ENCODE measurements around the gene LHPP.

Gene LHPP

GRCh38 chr10:124559372-124560132, 97.9 kb downstream of the LHPP start:
- no peak for TF ChIP-seq CTCF (IDR thresholded peaks at IDR 0.05; ENCODE audit: extremely low read depth, insufficient read depth, missing control alignments)
- in situ Hi-C loops (cut with MboI; ENCODE audit: low pct_unique_long_range_greater_than_20kb, low sequenced_read_pairs, unreplicated experiment): no loop called here
- DNase-seq (ENCODE audit: low spot score): no peak

- in situ Hi-C loops (cut with MboI; ENCODE audit: low pct_unique_long_range_greater_than_20kb, low sequenced_read_pairs, unreplicated experiment): no loop called here
These were observed 98.9 kb downstream of the LHPP start for GRCh38 chr10:124560377-124561105.

GRCh38 chr10:124561206-124561605, 99.6 kb downstream of the LHPP start:
- TF ChIP-seq CTCF (IDR thresholded peaks at IDR 0.05; ENCODE audit: extremely low read depth, insufficient read depth, missing control alignments): no peak
- in situ Hi-C loops (cut with MboI; ENCODE audit: low pct_unique_long_range_greater_than_20kb, low sequenced_read_pairs, unreplicated experiment): no loop called here
- no peak for DNase-seq (ENCODE audit: low spot score)

More at GRCh38 chr10:124560377-124561105, 98.9 kb downstream of the LHPP start:
- no peak for DNase-seq (ENCODE audit: low spot score)
- TF ChIP-seq CTCF (IDR thresholded peaks at IDR 0.05; ENCODE audit: extremely low read depth, insufficient read depth, missing control alignments): no peak

- in situ Hi-C loops (cut with MboI; ENCODE audit: low pct_unique_long_range_greater_than_20kb, low sequenced_read_pairs, unreplicated experiment): no loop called here
- no peak for DNase-seq (ENCODE audit: low spot score)
- TF ChIP-seq CTCF (IDR thresholded peaks at IDR 0.05; ENCODE audit: extremely low read depth, insufficient read depth, missing control alignments): no peak
These were observed 100.9 kb downstream of the LHPP start for GRCh38 chr10:124562425-124563060.

GRCh38 chr10:124563320-124564040, 101.9 kb downstream of the LHPP start:
- DNase-seq (ENCODE audit: low spot score): no peak
- no peak for TF ChIP-seq CTCF (IDR thresholded peaks at IDR 0.05; ENCODE audit: extremely low read depth, insufficient read depth, missing control alignments)
- in situ Hi-C loops (cut with MboI; ENCODE audit: low pct_unique_long_range_greater_than_20kb, low sequenced_read_pairs, unreplicated experiment): no loop called here

GRCh38 chr10:124564881-124565280, 103.3 kb downstream of the LHPP start:
- no peak for DNase-seq (ENCODE audit: low spot score)
- TF ChIP-seq CTCF (IDR thresholded peaks at IDR 0.05; ENCODE audit: extremely low read depth, insufficient read depth, missing control alignments): no peak
- in situ Hi-C loops (cut with MboI; ENCODE audit: low pct_unique_long_range_greater_than_20kb, low sequenced_read_pairs, unreplicated experiment): no loop called here

Measured in GM13977 (cell line).